HG03558 (cell line): Measurements from ENCODE around the gene LIPK.

Experiments
- ATAC-seq: cut with Tn5 transposase; IDR thresholded peaks from one replicate; pipeline ENCODE4 v1.9.1; 2021; ENCODE audit warnings: moderate number of reproducible peaks; ENCODE audit not compliant: unreplicated experiment; ENCODE audit errors: extremely low read depth

Gene LIPK

DNA sequence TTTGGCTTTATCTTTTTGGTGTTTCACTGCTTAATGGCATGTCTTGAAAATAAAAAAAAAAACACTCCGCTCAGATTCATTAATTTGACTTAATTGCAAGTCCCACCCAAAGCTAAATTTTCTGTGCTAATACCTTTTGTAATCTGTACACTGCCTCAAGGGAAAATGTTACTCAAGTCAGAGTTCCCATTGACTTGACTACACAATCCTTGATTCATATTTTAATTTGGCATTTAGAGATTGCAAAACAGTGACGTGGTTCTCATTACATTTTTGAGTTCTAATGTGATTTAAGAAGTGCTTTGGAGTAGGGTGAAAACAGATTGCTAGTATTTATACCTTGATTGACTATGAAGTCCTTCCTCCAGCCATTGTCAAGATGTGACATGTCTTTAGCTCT, 75.2 kb downstream of the LIPK start:
- ATAC-seq, result no peak

DNA sequence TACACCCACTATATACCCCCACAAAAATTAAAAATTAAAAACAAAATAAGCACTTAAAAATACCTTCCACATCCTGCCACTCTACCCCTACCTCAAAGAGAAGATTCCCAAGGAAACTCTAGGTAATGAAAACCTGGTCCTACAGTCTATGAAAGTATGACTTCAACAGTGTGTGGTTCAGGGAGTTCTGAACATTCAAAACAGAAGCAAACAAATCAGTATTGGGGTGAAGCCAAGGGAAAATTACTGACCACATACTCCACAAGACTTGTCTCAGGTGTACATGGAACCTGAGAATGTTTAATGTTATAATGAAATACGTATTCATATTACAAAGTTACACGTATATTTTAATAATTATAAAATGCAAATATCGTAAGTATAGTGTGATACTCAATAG, 76.2 kb downstream of the LIPK start:
- ATAC-seq, result no peak

DNA sequence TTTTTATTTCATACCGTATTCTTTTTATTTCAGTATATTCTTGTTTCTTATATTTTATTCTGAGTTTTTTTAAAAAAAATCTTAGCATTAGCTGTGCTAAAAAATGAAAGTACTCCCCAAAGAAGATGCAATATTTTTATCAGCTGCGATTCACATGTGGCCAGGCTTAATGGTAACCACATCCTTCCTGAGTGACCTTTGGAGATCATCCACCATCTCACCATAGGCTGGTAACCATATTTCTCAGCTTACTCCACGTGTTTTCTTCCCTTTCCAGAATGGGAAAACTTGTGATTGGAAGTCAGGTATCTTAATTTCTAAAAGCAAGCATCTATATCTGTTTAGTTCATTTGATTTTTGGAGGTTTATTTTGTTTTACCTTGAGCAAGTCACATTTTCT, 77.7 kb downstream of the LIPK start:
- ATAC-seq, result no peak

DNA sequence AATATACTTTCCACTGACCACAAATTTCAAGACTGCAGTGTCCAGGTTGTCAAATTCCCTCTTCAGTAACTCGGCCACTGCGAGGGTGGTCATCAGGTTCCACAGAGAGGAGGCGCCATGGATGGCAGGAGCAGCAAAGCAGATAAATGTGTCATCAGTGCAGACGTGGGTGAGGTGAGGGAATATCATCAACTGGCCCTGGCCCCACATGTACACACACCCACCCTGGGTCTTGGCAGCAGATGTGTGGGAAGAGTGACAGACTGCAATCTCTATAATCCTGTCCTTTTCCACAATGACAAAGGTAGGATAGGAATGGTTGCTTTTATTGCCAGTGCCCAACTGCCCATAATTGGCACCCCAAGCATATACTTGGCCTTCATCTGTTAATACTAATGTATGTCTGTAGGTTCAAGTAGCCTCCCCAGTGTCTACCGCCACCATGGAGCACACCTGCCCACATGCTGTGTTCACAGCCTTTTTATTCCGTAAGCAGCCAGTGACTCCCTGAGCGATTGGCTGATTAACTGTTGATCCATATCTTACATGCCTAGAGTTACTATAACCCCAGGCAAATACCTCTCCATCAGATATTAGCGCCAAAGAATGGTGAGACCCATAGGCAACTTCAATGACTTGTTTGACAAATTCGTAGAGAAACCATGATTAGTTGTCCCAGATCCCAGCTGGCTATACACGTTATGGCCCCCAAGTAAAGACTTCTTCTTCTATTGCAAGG, 80.2 kb downstream of the LIPK start:
- no peak for ATAC-seq

DNA sequence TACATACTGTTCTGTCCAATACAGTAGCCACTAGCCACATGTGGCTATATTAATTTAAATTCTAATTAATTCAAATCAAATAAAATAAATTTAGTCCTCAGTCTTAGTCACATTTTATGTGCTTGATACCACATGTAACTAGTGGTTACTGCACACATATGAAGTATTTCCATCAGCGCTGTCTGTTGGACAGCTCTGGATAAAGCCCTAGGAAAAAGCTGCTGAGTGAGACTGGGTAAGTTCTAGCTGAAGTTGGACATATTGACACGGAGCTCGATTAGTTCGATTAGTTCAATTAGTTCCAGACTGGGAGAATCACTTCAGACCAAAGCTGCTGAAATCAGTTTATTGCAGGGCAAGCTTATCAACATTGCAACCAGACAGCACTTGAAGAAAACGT, 81.4 kb downstream of the LIPK start:
- no peak for ATAC-seq

DNA sequence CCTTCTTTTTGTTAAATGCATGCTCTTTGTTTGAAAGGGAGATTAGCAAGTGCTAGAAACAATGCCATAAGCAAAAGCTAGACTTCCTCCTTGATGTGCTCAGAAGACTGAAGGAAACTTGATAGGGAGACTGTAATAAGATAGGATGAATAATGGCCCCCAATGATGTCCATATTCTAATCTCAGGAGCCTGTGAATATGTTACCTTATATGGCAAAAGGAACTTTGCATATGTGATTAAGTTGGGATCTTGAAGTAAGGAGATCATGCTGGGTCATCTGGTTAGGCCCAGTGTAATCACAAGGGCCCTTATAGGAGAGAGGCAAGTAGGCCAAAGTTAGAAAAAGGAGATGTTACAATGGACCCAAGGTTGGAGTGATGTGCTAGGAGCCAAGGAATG, 82.9 kb downstream of the LIPK start:
- ATAC-seq, result no peak

DNA sequence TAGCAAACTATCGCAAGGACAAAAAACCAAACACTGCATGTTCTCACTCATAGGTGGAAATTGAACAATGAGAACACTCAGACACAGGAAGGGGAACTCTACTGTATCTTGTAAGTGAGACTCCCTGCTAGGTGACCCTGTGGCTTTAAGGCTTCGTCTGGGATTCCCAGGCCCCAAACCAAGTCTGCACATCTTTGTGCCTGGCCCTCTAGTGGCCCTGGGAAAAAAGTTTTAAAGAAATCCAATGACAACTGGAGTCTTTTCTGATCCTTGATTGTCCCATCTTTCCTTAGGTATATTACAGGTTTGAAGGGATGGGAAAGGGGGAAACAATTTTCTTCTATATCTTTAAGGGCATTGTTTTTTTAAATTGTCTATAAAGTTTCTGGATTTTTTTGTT, 85.9 kb downstream of the LIPK start:
- no peak for ATAC-seq

DNA sequence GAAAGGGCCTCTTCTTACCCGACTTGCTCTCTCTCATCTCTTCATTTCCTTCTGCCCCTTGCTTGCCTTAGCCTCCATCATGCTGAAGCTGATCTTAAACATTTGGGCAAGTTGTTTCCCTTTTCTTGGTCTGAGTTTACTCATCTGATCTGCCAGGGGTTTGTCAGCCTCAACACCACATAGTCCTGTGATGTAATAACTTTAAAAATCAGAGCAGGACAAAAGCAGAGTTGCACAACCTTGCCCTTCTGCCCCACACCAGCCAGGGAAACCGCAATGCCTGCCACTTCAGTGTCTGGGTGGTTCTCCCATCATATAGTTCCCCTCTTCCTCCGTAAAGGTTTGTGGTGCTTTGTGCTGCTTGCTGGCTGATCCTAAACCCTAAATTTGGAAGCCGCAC, 86.6 kb downstream of the LIPK start:
- no peak for ATAC-seq

DNA sequence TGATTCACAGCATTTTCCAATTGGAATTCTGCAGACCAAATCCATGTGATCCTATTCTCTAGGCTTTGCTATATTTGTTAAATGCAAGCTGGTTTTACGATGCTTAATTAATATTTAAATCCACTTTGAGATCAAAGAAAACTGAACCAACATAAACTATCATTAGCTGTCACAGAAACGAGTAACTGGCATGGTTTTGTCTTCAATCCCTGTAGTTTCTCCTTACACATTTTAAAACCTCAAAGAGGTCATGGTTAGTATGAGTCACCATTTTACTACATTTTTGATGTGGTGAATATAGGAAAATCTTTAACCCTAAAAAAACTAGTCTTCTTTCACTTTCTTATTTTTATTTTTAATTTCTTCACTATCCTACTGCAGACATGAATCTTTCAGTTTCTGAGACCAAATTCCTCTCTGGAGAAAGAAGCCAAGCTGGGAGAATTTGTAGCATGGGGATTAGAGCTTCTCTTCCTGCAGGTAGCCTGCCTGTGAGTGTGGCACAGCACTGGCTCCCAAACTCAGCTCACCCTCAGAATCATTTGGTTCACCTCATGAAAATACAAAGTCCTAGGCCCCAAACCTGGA, 87.8 kb downstream of the LIPK start:
- peak; percentile 42 for ATAC-seq

DNA sequence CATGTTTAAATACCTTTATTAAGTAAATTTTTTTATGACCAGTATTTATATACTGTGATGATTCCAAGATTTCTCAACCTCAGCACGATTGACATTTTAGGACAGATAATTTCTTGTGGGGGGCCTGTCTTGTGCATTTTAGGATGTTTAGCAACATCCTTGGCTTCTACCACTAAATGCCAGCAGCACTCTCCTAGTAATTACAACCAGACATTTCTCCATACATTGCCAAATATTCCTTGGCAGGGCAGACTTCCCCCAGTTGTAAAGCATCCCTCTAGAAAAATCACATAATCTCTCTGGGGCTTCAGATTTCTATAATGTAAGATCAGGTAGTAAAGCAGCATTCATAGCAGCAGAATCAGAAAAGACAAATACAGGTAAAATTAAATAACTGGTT, 88.7 kb downstream of the LIPK start:
- no peak for ATAC-seq

DNA sequence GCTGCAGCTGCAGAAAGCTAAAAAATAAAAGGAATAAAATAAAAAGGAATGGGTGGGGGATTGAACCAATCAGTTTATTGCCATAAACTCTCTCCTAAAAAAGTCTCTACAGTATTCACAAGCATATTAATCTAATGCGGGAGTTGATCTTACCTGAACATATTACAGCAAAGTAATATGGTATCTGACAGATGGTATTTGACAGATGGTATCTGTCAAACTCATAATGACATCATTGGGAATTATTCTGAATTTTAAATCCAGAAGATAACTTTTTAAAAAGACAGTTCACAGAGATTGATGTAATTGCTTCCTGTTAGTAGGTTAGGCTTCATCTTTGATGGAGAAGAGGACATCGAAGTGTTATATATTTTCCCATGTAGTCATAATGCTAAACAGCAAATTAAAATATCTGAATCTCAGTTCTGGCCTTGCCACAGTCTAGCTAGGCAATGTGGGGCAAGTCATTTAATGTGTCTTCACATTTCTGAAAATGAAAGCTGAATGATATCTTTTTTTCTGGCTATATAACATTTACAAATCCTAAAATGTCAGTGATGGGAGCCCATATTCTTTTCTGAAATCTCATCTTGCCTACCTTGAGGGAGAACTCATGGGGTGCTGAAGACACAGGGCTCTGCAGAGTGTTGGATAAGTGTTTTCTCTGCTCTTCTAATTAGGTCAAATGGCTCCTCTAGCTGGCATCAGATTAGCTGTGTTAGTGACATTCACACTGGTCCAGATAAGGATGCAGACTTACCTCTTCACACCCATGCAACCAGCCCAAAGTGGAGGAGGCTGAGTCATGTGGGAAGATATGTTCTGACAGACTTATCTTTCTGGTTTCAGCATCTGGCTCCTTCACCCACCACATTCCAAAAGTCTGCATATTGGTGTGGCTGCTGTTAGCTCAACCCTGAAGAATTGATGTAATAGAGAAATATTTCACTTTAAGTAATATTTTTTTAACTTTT, 94.4 kb downstream of the LIPK start:
- no peak for ATAC-seq
